Measurements from ENCODE around the gene GTSF1L. TPM values are rescaled to one million over a fixed set of nuclear protein-coding genes. Genes with fewer than 3 reads are reported as not detected.
"Not testable (repeated sequence)": the region's sequence is repeated elsewhere in the genome, so short reads cannot be mapped to it uniquely, and the experiment has no call there.

Gene GTSF1L
- total RNA-seq: not detected

DNA sequence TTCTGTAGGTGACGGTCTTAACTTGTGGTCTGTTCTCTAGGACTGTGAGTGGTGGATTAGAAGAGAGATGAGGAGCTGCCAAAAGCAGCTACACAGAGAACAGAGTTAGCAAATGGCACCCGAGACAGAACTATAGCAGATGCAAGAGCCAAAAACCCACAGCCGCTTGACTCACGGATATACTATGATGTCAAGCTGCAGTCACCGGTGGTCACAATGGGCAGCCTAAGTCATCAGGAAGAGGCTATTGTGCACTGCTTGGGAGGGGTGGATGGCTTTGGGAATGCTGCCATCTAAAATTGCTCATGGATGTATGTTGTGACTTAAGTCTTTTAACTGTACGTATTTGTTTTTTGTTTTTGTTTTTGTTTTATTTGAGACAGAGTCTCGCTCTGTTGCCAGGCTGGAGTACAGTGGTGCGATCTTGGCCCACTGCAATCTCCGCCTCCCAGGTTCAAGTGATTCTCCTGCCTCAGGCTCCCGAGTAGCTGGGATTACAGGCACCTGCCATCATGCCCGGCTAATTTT is at the start of gene GTSF1L:
TSS of gene GTSF1L (minus strand) at position 192 of the 528 bp plus-strand sequence. CDS start 308 bp downstream, outside the sequence.
- DNase-seq (ENCODE audit: low read depth in 2 of 3, low spot score in 2 of 3): no peak

DNA sequence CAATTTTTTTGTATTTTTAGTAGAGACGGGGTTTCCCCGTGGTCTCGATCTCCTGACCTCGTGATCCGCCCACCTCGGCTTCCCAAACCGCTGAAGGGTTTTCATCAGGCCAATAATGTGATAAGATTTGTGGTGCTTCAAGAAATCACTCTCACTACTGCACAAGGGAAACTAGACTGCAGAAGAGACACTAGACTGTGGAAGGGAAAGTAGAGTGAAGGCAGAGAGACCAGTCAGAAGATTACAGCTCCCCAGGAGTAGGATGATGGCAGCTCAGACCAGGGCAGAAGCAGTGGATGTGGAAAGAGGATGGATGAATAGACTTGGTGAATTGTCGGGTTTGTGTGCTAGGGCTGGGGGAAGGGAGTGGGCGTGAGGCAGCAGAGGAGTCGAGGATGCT is 48.0 kb upstream of the GTSF1L start:
- no peak for DNase-seq (ENCODE audit: low read depth in 2 of 3, low spot score in 2 of 3)

DNA sequence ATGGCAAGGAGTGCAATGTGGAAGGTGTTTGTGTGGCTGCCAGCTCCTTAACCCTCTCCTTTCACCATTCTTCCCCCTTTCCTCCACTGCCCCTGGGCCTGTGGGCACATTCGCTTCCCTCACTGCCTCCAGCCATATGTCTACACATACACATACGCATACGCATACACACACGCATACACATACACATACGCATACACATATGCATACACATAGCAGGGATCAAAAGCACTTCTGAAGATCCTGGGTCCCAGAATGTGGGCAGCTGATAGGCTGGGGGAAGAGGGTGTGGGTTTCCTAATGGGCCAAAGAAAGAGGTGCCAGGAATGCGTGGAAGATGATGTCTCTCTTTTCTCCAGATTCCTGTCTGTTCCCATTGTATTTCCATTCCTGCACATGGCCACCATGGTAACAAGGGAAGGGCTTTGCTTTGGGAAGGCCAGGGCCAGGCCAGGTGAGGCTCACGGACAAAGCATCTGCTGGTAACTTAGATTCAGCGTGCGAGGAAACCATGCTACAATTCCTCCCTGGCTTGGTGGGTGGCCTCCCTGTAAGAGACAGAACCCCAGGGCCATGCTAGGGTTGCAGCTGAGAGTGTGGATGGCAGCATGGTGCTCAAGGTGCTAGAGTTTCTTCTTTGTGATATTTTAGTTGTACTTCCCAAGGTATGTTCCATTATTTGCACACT is 44.8 kb upstream of the GTSF1L start:
- DNase-seq (ENCODE audit: low read depth in 2 of 3, low spot score in 2 of 3): no peak

DNA sequence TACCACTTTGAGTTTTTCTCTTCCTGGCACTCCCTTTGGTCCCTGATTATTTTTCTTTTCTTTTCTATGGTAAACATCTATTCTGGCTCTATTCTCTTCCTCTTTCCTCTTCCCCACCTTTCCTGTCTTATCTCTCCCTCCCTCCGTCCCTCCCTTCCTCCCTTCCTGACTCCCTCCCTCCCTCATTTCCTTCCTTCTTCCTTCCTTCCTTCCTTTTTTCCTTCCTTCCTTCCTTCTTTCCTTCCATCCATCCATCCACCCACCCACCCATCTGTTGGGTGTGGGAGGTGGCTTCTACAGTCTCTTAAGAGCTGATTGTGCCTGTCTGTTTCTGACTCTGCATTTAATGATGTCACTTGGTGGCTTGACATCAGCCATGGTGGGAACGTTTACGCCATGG is 43.5 kb upstream of the GTSF1L start:
- no peak for DNase-seq (ENCODE audit: low read depth in 2 of 3, low spot score in 2 of 3)

DNA sequence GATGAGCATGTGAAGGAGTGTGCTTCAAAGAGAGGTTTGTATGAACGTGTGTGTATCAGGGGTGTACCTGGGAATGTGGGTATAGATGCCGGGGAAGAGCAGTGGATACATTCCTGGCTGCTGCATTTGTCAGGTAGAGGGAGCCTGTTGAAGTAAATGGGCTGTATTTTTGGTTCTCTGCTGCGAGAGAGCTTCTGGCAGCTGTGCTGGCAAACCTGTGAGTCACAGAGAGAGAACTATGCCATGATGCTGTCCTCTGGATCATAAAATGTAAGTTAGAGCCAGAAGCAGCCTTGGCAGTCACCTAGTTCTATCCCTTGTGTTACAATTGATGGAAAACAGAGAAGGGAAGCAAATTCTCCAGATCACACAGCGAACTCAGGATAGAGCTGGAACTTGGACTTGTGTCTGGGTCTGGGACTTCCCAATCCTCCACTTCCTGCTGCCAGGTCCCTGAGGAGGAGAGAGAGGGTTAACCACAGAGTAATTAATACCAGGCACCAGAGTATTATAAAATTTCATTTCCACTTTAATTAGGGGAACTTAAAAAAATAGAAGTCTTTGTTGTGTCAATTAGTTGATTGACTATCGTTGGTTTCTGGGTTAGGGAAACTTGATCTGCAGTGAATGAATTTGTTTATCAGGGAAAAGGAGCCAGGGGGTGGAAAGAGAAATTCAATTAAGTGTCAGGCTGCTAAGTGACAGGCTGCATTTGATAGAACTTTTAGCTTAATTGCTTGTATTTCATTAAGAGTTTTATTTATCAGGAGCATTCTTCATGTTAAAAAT is 41.1 kb upstream of the GTSF1L start:
- DNase-seq (ENCODE audit: low read depth in 2 of 3, low spot score in 2 of 3): no peak

DNA sequence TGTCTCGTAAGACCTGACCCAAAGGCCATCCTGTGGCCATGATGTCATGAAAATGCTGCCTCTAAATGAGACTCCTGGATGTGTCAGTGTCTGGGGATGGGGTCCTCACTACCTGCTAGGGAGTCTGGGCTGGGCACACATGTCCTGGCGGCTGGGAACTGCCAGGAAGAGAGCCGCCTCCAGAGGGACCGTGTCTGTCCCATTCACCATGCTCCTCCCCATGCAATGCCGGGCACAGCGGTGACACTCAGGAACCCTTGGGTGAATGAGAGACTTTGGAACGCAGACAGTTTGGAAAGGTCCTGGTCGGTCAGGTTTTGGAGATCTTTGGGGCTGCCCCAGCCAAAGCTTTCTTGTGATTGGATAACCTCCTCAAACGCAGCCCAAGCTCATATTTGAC is 40.1 kb upstream of the GTSF1L start:
- DNase-seq (ENCODE audit: low read depth in 2 of 3, low spot score in 2 of 3): no peak

DNA sequence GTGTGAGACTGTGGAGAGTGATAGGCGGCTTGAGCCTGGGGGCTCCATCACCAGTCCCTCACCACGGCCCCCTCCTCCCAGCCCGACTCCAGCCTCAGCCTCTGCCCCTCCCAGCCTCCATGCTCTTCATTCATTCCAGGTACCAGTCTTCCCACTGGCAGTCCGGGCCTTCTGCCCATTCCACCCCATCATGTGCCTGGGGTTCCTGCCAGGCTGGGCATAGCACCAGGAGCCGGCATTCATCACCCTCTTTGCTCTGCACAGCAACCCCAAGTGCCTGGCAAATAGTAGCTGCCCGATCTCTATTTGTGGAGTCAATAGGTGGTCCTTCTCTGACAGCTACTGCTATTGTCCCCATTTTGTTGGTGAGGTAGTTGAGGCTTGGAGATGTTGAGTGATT is 39.6 kb upstream of the GTSF1L start:
- no peak for DNase-seq (ENCODE audit: low read depth in 2 of 3, low spot score in 2 of 3)

DNA sequence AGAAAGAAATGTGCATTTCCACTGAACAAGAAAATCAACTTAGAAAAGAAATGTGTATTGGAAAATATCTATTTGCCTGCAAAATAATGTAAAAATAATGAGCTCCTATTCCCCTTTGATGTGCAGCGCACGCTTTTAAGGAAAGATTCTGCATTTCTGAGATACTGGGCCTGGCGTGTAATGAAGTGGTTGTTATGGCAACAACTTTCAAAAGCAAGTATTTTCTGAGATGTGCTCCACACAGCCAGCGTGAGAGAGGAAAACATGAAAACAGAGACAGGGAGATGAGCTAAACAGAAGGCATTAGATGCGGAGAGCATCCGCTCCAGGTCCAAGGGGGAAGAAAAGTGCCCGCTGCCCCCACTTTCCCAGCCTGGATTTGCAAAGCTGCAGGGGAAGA is 39.1 kb upstream of the GTSF1L start:
- DNase-seq (ENCODE audit: low read depth in 2 of 3, low spot score in 2 of 3): no peak

DNA sequence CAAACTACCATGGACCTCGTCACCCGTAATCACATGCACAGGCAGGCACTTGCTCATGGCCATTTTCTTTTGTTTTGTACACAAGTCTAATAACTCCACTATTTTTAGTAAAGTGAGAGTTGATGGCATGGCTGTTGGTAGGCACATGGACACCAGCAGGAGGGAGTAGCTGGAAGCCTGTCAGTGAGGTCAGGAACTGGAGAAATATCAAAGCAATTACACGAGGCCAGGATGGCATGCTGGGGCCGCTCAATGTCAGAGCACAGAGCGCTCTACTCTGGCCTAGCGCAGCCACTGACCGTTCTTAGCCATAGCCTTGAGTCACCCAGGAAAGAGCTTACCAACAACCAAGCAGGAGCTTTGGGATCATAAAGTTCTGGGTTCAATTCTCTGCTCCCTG is 36.1 kb upstream of the GTSF1L start:
- DNase-seq (ENCODE audit: low read depth in 2 of 3, low spot score in 2 of 3): no peak

DNA sequence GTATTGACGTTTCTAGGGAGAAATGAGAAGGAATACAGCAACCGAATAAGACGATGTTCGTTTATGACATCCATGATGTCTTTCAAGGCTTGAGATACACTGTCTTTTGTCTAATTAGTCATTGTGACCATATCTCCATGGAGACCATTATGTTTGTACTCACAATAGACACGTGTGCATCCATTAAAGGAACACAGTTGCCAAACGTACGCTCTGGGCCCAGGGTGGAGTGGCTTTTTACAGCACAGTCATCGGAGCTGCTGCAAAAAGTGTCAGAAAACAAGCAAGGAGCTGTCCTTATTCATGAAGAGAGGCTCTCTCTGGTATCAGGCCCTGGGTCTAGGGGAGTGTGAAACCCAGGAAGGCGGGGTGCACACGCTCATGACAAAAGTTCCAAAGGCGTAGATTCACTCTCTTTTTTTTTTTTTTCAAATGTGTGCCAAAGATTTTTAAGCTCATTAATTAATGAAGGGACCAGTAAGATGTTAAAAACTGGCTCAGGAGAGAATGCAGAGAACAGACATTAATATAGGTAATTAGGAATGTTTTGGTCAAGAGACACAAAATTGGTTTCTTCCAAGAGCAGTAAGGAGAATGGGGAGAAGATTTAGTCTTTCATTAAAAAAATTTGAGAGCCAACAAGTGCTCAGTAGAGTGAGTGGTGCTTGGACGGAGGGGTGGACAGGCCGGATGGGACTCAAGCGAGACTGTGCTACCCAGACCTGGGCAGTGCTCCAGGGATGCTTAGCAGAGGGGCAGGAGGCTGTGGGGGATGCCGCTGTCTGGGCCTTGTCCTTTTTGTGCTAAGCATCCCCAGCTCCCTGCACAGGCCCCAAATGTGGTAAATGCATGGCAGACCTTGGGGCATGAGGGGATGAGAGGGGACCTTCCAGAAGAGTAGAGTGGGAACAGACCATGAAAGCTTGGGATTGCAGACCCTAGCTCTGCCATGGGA is 34.9 kb upstream of the GTSF1L start:
- DNase-seq (ENCODE audit: low read depth in 2 of 3, low spot score in 2 of 3): no peak

DNA sequence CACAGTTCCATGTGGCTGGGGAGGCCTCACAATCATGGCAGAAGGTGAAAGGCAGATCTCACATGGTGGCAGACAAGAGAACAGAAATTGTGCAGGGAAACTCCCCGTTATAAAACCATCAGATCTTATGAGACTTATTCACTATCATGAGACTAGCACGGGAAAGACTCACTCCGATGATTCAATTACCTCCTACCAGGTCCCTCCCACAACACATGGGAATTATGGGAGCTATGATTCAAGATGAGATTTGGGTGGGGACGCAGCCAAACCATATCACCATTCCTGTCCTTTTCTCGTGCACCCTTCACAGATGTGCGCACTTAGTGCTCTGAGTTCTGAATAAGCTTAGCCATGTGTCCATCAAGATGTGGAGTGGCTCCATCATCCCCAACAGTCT is 31.1 kb upstream of the GTSF1L start:
- DNase-seq (ENCODE audit: low read depth in 2 of 3, low spot score in 2 of 3): not testable (repeated sequence)

DNA sequence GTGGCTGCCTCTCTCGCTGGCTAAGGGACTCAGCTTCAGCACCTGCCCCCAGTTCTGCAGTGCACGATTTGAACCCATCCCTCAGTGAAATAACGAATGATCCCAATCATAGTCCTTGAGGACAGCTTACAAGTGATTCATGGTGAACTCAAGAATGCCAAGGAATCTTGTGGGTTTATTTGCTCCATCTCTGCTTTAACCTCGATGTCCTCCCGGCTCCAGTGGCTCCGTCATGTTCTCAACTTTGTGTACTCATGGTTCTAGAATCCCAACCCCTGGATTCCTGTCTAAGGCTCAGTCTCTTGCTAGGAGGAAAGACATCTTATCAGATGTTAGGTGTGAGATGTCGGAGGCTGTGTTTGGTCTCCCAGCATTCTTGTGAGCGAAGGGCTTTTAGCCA is 29.0 kb upstream of the GTSF1L start:
- no peak for DNase-seq (ENCODE audit: low read depth in 2 of 3, low spot score in 2 of 3)

DNA sequence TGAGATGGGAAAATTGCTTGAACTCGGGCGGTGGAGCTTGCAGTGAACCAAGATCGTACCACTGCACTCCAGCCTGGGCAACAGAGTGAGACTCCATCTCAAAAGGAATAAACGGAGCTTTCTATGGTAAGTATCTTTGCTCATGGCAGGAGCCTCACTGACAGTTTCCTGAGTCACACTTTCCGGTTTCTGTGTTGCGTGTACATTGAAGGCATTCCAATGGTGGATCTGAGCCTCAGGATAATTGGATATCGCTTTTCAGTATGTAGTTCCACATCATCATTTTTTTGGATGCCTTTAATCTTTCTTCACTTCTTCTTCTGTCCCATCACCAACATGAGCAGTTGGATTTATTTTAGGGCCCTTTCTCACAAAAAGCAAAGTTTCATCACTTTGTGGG is 28.6 kb upstream of the GTSF1L start:
- DNase-seq (ENCODE audit: low read depth in 2 of 3, low spot score in 2 of 3): no peak

DNA sequence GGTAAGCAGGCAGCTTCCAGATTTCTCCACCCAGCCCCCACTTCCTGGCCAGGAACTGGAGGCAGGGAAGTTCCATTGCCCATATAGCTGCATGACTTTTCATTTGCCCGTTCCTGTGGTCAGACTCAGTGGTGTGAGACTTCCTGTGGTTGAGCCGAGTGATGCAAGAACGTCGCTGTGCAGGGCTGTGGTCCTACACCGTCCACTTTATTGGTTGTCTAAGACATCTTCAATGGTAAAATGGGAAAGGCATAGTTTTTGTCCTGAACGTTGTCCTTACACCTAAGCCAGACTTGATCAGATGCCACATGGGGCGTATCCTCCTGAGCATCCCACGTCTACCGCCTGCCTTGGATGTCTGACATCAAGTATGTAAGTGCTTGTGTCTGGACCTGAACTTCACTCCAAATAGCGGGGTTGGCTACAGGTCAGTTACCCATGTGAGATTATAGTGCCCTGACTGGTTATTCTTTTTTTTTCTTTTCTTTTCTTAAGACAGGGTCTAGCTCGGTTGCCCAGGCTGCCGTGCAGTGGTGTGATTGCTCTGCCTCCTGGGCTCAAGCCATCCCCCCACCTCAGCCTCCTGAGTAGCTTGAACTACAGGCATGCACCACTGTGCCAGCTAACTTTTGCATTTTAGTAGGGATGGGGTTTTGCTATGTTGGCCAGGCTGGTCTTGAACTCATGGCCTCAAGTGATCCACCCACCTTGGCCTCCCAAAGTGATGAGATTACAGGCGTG is 25.9 kb upstream of the GTSF1L start:
- DNase-seq (ENCODE audit: low read depth in 2 of 3, low spot score in 2 of 3): peak in 1 of 3 donors; percentile 27

DNA sequence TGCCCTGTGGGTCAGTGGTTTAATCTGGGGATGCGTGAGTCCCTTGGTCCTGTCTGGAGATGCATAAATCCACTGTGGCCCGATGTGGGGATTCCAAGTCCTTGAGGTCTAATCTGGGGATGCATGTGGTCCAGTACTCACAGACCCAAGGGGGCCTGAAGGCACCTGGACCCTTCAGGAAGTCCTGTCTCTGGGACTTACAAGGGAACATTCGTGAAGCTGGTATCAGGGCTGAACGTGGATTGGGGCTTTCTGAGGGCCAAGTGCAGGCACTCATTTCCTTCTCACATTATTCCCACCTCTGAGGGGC is 25.2 kb upstream of the GTSF1L start:
- DNase-seq (ENCODE audit: low read depth in 2 of 3, low spot score in 2 of 3): no peak

DNA sequence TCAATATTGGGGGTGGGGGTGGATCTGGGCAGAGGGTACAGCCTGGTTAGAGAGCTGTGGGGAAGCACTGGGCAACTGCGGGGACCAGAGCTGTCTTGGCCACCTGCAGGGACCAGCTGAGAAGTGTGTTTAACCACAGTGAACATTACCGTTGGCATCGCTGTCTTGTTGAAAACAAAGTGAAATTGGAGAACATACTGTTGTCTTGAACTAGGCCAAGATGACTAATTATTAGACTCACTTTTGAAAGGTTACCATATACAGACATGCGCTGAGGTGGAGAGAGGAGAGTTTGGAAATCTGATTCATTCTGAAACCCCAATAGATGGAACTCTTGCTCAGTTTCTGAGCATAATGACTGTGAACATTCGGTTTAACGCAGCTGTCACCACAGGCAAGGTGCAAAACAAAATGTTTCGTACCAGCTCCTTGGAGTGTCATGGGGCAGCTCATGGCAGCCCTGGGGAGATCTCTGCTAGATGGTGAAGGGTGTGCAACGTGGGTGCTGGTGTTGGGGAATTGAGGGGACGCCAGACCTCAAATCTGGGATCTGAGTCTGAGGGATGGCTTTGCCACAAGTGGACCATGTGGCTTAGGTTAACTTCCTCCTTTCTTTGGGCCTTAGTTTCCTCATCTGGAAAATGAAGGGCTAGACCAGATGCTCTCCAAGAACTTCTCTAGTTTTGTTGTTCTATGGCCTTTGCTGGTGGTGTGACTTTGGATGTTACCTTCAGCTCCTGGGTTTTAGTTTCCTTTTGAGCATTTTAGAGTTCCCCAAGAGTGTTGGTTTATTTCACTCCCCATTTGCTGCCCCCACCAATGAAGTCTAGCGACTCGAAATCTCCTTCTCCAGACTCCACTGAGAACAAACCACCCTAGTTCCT is 24.6 kb upstream of the GTSF1L start:
- DNase-seq (ENCODE audit: low read depth in 2 of 3, low spot score in 2 of 3): peak in 1 of 3 donors; percentile 20

DNA sequence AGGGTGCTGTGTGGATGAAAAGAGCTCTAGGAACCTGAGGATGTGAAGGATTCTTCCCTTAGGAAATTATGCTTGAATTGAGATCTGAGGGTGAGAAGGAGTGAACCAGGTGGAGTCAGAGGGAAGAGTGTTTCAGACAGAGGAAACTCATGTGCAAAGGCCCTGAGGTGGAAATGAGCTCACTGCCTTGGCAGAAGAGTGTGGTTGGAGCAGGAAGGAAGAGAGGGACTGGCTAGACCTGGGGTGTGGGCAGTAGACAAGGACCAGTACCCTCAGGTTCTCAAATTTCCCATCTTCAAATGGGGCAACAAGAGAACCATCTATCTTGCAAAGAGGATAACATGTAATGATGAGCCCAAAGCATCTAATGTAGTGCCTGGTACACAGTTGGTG is 24.0 kb upstream of the GTSF1L start:
- DNase-seq (ENCODE audit: low read depth in 2 of 3, low spot score in 2 of 3): no peak

DNA sequence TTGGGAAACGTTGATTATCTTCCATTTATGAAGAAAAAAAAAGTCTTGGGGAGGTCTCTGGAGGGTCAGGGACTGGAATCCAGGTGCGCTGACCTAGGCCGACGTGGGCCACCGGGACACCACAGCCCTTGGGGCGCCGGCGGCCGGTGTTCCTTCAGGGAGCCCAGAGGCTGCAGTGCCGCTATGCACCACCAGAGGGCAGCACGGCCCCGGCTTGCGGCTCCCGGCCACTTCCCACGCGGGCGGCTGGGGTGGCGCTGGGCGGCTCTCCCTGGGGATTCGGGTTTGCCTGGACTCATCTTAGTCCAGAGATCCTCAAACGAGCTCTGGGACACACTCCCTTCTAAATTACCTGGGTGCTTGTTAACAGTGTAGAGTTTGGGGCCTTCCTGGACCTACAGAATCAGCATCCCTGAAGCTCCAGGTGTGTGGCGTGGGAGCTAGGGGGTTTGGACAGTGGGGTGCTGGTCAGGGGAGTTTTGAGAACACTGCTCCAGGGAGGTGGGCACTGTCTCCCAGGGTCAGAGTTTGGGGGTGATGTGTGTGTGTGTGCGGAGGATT is 23.0 kb upstream of the GTSF1L start:
- DNase-seq (ENCODE audit: low read depth in 2 of 3, low spot score in 2 of 3): peak; percentile 36 to 66 (median 56)

DNA sequence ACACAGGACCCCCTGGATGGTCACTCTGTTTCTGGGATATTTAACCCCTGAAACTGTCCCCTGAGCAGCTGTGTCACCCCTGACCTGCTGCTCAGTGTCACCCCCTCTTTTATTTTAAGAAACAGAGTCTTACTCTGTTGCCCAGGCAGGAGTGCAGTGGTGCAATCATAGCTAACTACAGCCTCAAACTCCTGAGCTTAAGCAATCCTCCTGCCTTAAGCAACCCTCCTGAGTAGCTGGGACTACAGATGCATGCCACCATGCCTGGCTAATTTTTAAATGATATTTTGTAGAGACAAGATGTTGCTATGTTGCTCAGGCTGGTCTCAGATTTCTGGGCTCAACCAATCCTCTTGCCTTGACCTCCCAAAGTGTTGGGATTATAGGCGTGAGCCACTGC is 21.5 kb upstream of the GTSF1L start:
- DNase-seq (ENCODE audit: low read depth in 2 of 3, low spot score in 2 of 3): no peak
